Stomach (tissue), 9 donors: ENCODE measurements around the gene NARF. TPM values are rescaled to one million over a fixed set of nuclear protein-coding genes. Genes with fewer than 3 reads are reported as not detected.

Source experiments
- DNase-seq, 2 donors: peaks; one replicate each; pipeline versions ENCODE4 v3.0.0 to v3.0.0-alpha.2; 2013 to 2019
- H3K27ac ChIP-seq, 5 donors: fragments of 200-600 bp in 4 of 5; sonication (generic) in 4 of 5; one replicate each; pipeline ENCODE4 v1.5.1; 2013 to 2019; ENCODE audit warnings: mild to moderate bottlenecking in 1 of 5, moderate library complexity in 1 of 5
- H3K27me3 ChIP-seq, 3 donors: fragments of 200-600 bp; sonication (generic); one replicate each; pipeline ENCODE4 v1.5.1; 2017 to 2019; ENCODE audit warnings: mixed run types in 1 of 3
- H3K36me3 ChIP-seq, 4 donors: fragments of 200-600 bp; sonication (generic); 1 replicate in 3 of 4; 2 replicates in 1 of 4; pipeline ENCODE4 v1.5.1; 2016 to 2019
- H3K4me1 ChIP-seq, 4 donors: fragments of 200-600 bp; sonication (generic); one replicate each; pipeline ENCODE4 v1.5.1; 2016 to 2019
- H3K4me3 ChIP-seq, 4 donors: fragments of 200-600 bp; sonication (generic) in 3 of 4; one replicate each; pipeline ENCODE4 v1.5.1; 2016 to 2019; ENCODE audit warnings: mild to moderate bottlenecking in 1 of 4
- H3K9me3 ChIP-seq, 4 donors: fragments of 200-600 bp; sonication (generic); one replicate each; pipeline ENCODE4 v1.5.1; 2016 to 2019
- CTCF ChIP-seq, 7 experiments: fragments of 450-650 bp in 4 of 7; fragments of 200-600 bp in 3 of 7; sonication (generic) in 3 of 7; IDR thresholded peaks; one replicate each; pipeline ENCODE4 v1.5.1; 2016 to 2019; ENCODE audit warnings: antibody characterized with exemption in 7 of 7, control low read depth in 2 of 7, mild to moderate bottlenecking in 1 of 7
- EP300 ChIP-seq: sonication (generic); formaldehyde crosslinking; IDR thresholded peaks from one replicate; pipeline ENCODE4 v1.6.1; 2017; ENCODE audit warnings: antibody characterized with exemption
- POLR2A ChIP-seq, 4 donors: fragments of 450-650 bp; IDR thresholded peaks; one replicate each; pipeline ENCODE4 v1.6.1; 2016; ENCODE audit warnings: antibody characterized with exemption in 4 of 4, control low read depth in 2 of 4, mild to moderate bottlenecking in 1 of 4, moderate library complexity in 1 of 4
- POLR2AphosphoS5 ChIP-seq, 3 donors: sonication (generic); formaldehyde crosslinking; IDR thresholded peaks; one replicate each; pipeline ENCODE4 v1.6.1; 2016; ENCODE audit warnings: antibody characterized with exemption in 3 of 3
- WGBS, 5 donors: extraction: QIAGEN DNeasy Blood & Tissue Kit in 3 of 5; methylation state at CpG; one replicate each; pipeline versions ENCODE4 v1.1.5 to v1.1.7; 2013 to 2018; 5-methylcytosine and 5-hydroxymethylcytosine counted together
- intact Hi-C: fragments of 100-400 bp; cut with DNase I; formaldehyde crosslinking; loops from one replicate; pipeline ENCODE4 v1.15.1; 2023; ENCODE audit warnings: low total_unique reads
- polyA plus RNA-seq, 3 donors: library from polyadenylated mRNA; stranded (reverse); fragments of 200-250 nt; gene quantifications; one replicate each; pipeline ENCODE4 v1.2.3, GENCODE V29; 2013
- total RNA-seq, 5 donors: library from RNA; depleted of rRNA; stranded (reverse); fragments of >200 nt; gene quantifications; one replicate each; pipeline versions ENCODE4 v1.1.0 to v1.2.3, GENCODE V29; 2014 to 2016
- donor health status: healthy with polysubstance abuse.
- donor health status: Bipolar disorder and iron deficiency.
- donor health status: healthy.

The NARF gene
- total and polyA plus RNA-seq, 8 donors, result 29.4 to 83.9 (median 57.4) TPM

DNA sequence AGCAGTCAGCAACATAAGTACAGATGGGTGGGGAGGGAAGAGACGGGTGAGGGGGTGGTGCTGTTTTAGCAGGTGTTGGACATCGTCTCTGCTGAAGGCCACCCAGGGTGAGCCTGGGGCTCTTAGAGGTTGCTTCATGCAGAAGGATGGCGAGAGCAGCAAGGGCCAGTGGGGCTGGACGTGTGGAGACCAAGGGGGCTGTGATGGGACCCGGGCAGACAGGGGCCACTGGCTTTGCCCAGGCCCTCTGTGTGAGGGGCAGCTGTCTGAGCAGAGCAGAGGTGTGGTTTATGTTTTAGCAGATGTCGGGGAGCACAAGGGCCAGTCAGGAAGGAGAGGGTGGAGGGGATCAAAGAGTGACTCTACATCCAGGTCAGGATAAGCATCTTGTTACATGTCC lies 4.8 kb downstream of the NARF start:
- Histone ChIP-seq H3K4me3 (no peak overlapping the region), H3K27ac (peak overlapping the region in 1 of 5 donors; percentile 3), H3K27me3 (no peaks in the 10 kb centered on the region), H3K4me1 (peaks cover 13 to 39% (median 36%) of the 10 kb centered on the region in 4 donors), H3K9me3 (no peaks in the 10 kb centered on the region), H3K36me3 (peaks cover 46 to 85% (median 84%) of the 10 kb centered on the region in 4 donors)
- no peak for DNase-seq
- intact Hi-C loops, result no loop called here
- TF ChIP-seq CTCF (IDR thresholded peaks at IDR 0.05), result no peak
- no peak for TF ChIP-seq POLR2AphosphoS5 (IDR thresholded peaks at IDR 0.05)
- no peak for TF ChIP-seq EP300
- no peak for TF ChIP-seq POLR2A (IDR thresholded peaks at IDR 0.05)
- WGBS, 5 donors, result 82 to 94% (median 89%) methylated on average over 6 of the region's 6 CpGs

- peaks cover 52 to 92% (median 90%) of the 10 kb centered on the region in 4 donors for H3K36me3 ChIP-seq
- no peaks in the 10 kb centered on the region for H3K27me3 ChIP-seq
- intact Hi-C loops, result no loop called here
- TF ChIP-seq POLR2AphosphoS5 (IDR thresholded peaks at IDR 0.05), result no peak
- no peak for TF ChIP-seq CTCF (IDR thresholded peaks at IDR 0.05)
- no peak for TF ChIP-seq POLR2A (IDR thresholded peaks at IDR 0.05)
- TF ChIP-seq EP300, result no peak
- peaks cover 13 to 39% (median 34%) of the 10 kb centered on the region in 4 donors for H3K4me1 ChIP-seq
- WGBS, 5 donors, result 63 to 79% (median 76%) methylated on average over 6 to 7 of the region's 7 CpGs
- no peaks in the 10 kb centered on the region for H3K9me3 ChIP-seq
- peak overlapping the region in 2 of 5 donors; percentile 3 to 4 for H3K27ac ChIP-seq
- DNase-seq, result no peak
- H3K4me3 ChIP-seq, result no peak overlapping the region
Observed at GRCh38 chr17:82463925-82464566, 5.5 kb downstream of the NARF start.

DNA sequence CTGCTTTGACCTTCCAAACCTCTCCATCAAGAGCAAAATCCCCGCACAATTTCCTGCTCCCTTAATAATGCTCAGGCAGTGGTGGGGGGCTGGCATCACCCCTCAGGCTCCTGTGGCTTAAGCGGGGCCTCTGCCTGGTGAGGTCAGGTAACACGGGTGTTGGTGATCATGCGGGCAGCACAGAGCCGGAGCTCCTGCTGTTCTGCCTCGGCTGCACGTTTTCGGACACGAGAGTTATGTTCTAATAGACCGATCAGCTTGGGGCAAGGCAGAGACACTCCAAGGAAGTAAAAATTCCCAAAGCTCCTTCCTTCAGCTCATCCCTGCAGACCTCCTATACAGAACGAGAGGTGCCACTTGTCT lies 6.0 kb downstream of the NARF start:
- no peak for TF ChIP-seq POLR2A (IDR thresholded peaks at IDR 0.05)
- TF ChIP-seq POLR2AphosphoS5 (IDR thresholded peaks at IDR 0.05), result no peak
- TF ChIP-seq EP300, result no peak
- TF ChIP-seq CTCF (IDR thresholded peaks at IDR 0.05), result no peak
- intact Hi-C loops, result no loop called here
- Histone ChIP-seq H3K4me1 (peaks cover 9 to 34% (median 29%) of the 10 kb centered on the region in 4 donors), H3K9me3 (no peaks in the 10 kb centered on the region), H3K36me3 (peaks cover 57 to 97% (median 95%) of the 10 kb centered on the region in 4 donors), H3K27ac (no peak overlapping the region), H3K27me3 (no peaks in the 10 kb centered on the region), H3K4me3 (no peak overlapping the region)
- 83 to 93% (median 89%) methylated on average over 11 of the region's 11 CpGs for WGBS, 5 donors
- DNase-seq, result no peak

DNA sequence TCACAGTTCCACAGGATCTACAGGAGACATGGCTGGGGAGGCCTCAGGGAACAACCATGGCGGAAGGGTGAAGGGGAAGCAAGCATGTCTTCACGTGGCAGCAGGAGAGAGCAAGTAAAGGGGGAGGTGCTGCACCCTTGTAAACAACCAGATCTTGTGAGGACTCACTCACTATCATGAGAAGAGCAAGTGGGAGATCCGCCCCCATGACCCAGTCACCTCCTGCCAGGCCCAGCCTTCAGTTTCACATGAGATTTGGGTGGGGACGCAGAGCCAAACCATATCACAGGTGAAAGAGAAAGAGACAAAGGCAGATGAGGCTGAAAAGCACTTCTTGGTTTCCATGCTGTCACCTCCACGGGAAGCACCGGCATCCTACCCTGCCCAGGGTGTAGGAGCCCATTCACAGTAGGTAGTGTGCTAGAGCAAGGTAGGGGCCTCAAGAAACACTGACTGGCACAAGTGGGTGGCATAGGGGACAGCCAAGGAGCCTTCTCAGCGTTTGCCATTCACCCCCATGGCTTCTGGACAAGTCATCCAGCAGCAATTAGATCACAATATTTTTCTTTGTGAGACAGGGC lies 6.6 kb downstream of the NARF start:
- intact Hi-C loops, result no loop called here
- Histone ChIP-seq H3K4me1 (peaks cover 6 to 29% (median 23%) of the 10 kb centered on the region in 4 donors), H3K27ac (no peak overlapping the region), H3K9me3 (no peaks in the 10 kb centered on the region), H3K27me3 (no peaks in the 10 kb centered on the region), H3K4me3 (no peak overlapping the region), H3K36me3 (peaks cover 58 to 100% (median 99%) of the 10 kb centered on the region in 4 donors)
- no peak for DNase-seq
- 80 to 90% (median 88%) methylated on average over 7 of the region's 7 CpGs for WGBS, 5 donors
- TF ChIP-seq POLR2A (IDR thresholded peaks at IDR 0.05) (no peak), POLR2AphosphoS5 (IDR thresholded peaks at IDR 0.05) (no peak), CTCF (IDR thresholded peaks at IDR 0.05) (no peak), EP300 (no peak)
